COLO668 (cell line): ENCODE measurements around the gene MR1.
A peak's percentile ranks its signal among the peaks of the same experiment; 100 is the strongest.

Source experiments
- DNase-seq: peaks from one replicate; lab custom pipeline; 2025; ENCODE audit not compliant: unreplicated experiment; lab: John Stamatoyannopoulos, UW

Gene MR1

GRCh38 chr1:181105134-181106021 lies 71.6 kb downstream of the MR1 start:
- peak; percentile 98 for DNase-seq

- DNase-seq, result no peak
Measured at GRCh38 chr1:181106022-181106312, 72.2 kb downstream of the MR1 start.

- DNase-seq, result no peak
Measured at GRCh38 chr1:181106479-181106878, 72.7 kb downstream of the MR1 start.

- DNase-seq, result no peak
Measured at GRCh38 chr1:181107711-181108110, 73.9 kb downstream of the MR1 start.

GRCh38 chr1:181108304-181108867 lies 74.6 kb downstream of the MR1 start:
- no peak for DNase-seq

GRCh38 chr1:181110013-181110412 lies 76.2 kb downstream of the MR1 start:
- no peak for DNase-seq
